Upper lobe of right lung (tissue), 1 donor: ENCODE results near the gene BMAL1. TPM values are rescaled to one million over a fixed set of nuclear protein-coding genes. Genes with fewer than 3 reads are reported as not detected.
"Not testable (repeated sequence)": the region's sequence is repeated elsewhere in the genome, so short reads cannot be mapped to it uniquely, and the experiment has no call there.

Experiments
- ATAC-seq: fragments of 200-7000 bp; cut with Tn5 transposase; one replicate; pipeline ENCODE4 v1.9.1; 2020; ENCODE audit warnings: mild to moderate bottlenecking, moderate library complexity
- DNase-seq: peaks from one replicate; pipeline ENCODE4 v3.0.0-alpha.2; 2020
- H3K27ac ChIP-seq: fragments of 200-600 bp; one replicate; pipeline ENCODE4 v1.8.0; 2022
- H3K27me3 ChIP-seq: fragments of 200-600 bp; one replicate; pipeline ENCODE4 v1.8.0; 2022; ENCODE audit warnings: mild to moderate bottlenecking
- H3K36me3 ChIP-seq: fragments of 200-600 bp; one replicate; pipeline ENCODE4 v1.8.0; 2022
- H3K4me1 ChIP-seq: fragments of 200-600 bp; one replicate; pipeline ENCODE4 v1.8.0; 2022
- H3K4me3 ChIP-seq: fragments of 200-600 bp; one replicate; pipeline ENCODE4 v1.8.0; 2022; ENCODE audit warnings: mild to moderate bottlenecking
- H3K9me3 ChIP-seq: fragments of 200-600 bp; one replicate; pipeline ENCODE4 v1.8.0; 2022
- intact Hi-C: fragments of 100-400 bp; cut with DNase I; formaldehyde crosslinking; loops from one replicate; pipeline ENCODE4 v1.11.0; 2022
- total RNA-seq: library from RNA; stranded (reverse); fragmentation: NEBNext Ultra II Directional; extraction: Animal tissue kit (Norgen Biotek cat#: 25700); gene quantifications from one replicate; pipeline ENCODE4 v1.2.1, GENCODE V29; 2021
- TF ChIP-seq, protein P1 (sequence below): fragments of 200-600 bp; IDR thresholded peaks from one replicate; pipeline ENCODE4 v1.8.0; 2022; ENCODE audit warnings: antibody characterized with exemption
- donor health status: DM: no; HTN: yes; CAD: no; lungs with severe emphysema.

BMAL1 gene
- total RNA-seq, 1 donor from 2014 or later, result 18.8 TPM

DNA sequence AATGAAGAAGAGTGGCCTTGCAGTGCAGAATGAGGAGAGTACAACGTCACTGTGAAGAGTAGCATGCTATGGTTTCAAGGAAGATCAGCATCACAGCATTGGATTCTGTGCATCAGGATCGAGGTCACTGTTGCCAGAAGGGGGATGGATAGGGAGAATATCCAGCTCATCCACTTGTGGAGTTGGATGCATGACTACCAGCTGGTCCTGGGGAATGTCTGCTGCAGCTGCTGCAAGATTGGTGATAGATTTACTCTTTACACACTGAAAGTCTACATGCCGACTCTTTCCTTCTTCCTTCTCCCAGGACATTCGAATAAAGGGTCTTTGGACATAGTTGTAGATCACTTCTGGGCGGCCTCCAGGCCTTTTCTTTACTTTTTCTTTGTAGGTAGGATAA lies 111.2 kb downstream of the BMAL1 start:
- peaks cover 51% of the 10 kb centered on the region for H3K36me3 ChIP-seq
- intact Hi-C loops, result no loop called here
- H3K9me3 ChIP-seq, result no peaks in the 10 kb centered on the region
- no peak for ATAC-seq
- H3K27ac ChIP-seq, result no peak overlapping the region
- TF ChIP-seq, protein P1, sequence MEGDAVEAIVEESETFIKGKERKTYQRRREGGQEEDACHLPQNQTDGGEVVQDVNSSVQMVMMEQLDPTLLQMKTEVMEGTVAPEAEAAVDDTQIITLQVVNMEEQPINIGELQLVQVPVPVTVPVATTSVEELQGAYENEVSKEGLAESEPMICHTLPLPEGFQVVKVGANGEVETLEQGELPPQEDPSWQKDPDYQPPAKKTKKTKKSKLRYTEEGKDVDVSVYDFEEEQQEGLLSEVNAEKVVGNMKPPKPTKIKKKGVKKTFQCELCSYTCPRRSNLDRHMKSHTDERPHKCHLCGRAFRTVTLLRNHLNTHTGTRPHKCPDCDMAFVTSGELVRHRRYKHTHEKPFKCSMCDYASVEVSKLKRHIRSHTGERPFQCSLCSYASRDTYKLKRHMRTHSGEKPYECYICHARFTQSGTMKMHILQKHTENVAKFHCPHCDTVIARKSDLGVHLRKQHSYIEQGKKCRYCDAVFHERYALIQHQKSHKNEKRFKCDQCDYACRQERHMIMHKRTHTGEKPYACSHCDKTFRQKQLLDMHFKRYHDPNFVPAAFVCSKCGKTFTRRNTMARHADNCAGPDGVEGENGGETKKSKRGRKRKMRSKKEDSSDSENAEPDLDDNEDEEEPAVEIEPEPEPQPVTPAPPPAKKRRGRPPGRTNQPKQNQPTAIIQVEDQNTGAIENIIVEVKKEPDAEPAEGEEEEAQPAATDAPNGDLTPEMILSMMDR, result no peak
- no peak for DNase-seq
- no peaks in the 10 kb centered on the region for H3K27me3 ChIP-seq
- H3K4me3 ChIP-seq, result no peak overlapping the region
- no peaks in the 10 kb centered on the region for H3K4me1 ChIP-seq

DNA sequence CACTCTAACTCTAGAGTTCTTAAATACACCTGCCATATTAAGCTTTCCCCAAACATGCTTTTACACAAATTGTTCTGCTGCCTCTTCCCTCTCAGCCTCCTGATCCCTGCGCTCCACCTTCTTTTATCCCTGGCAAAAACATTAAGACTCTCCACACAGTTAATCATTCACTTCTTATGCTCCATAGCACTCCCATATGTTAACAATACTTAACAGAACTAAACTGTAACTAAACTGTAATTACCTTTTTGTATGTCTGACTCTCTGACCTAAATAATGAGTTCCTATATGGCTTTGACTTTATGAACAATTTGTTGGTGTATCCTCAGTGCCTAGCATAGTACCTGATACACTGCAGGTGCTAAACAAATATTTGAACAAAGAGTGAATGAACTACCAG lies 113.6 kb downstream of the BMAL1 start:
- Histone ChIP-seq H3K4me1 (no peaks in the 10 kb centered on the region), H3K9me3 (no peaks in the 10 kb centered on the region), H3K4me3 (no peak overlapping the region), H3K36me3 (peaks cover 36% of the 10 kb centered on the region), H3K27me3 (no peaks in the 10 kb centered on the region), H3K27ac (no peak overlapping the region)
- TF ChIP-seq, protein P1, result no peak
- ATAC-seq (no peak), DNase-seq (no peak)
- intact Hi-C loops, result no loop called here

DNA sequence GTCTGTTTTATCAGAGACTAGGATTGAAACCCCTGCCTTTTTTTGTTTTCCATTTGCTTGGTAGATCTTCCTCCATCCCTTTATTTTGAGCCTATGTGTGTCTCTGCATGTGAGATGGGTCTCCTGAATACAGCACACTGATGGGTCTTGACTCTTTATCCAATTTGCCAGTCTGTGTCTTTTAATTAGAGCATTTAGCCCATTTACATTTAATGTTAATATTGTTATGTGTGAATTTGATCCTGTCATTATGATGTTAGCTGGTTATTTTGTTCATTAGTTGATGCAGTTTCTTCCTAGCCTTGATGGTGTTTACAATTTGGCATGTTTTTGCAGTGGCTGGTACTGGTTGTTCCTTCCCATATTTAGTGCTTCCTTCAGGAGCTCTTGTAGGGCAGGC lies 120.7 kb downstream of the BMAL1 start:
- ATAC-seq, DNase-seq, intact Hi-C loops: not testable (repeated sequence)

DNA sequence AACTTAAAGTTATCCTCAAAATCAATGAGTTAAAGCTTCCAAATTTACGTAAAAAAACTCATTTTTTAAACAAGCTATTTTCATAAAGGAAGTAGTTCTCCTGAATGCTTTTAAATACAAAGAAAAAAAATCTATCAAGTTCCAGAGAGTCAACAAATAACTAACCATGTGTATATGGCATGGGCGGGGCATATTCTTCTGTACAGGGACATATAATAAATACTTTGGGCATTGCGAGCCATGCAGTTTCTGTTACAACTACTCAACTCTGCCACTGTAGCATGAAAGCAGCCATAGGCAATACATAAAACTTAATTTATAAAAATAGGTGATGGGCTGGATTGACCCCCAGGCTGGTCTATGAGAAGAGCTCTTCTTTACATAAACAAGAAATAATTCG lies 127.6 kb downstream of the BMAL1 start:
- TF ChIP-seq, protein P1, result no peak
- Histone ChIP-seq H3K36me3 (peaks cover 50% of the 10 kb centered on the region), H3K4me1 (no peaks in the 10 kb centered on the region), H3K9me3 (no peaks in the 10 kb centered on the region), H3K27me3 (no peaks in the 10 kb centered on the region), H3K4me3 (no peak overlapping the region), H3K27ac (no peak overlapping the region)
- DNase-seq (no peak), ATAC-seq (no peak)
- intact Hi-C loops, result no loop called here

More for the DNA sequence above, 120.7 kb downstream of the BMAL1 start:
- H3K27me3 ChIP-seq, H3K4me1 ChIP-seq, H3K27ac ChIP-seq, H3K9me3 ChIP-seq, H3K4me3 ChIP-seq: not testable (repeated sequence)
- peaks cover 20% of the 10 kb centered on the region for H3K36me3 ChIP-seq

DNA sequence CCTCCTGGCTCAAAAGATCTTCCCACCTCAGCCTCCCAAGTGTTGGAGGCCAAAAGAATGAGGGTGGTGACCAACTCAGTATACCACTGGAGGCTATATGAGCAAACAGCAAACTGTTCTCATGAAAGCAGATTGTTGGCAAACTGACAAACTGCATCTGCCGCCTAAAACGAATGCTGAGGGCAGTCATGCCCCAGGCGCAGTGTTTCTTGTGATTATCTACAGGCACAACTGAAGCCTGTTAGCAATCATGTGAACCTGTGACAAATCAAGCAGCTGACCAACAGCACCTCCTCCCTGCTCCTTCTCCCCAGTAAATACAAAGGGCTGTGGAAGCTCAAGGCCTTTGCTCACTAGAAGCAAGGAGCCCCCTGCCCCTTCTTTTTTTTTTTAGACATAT lies 137.6 kb downstream of the BMAL1 start:
- ATAC-seq (no peak), DNase-seq (no peak)
- Histone ChIP-seq H3K27ac (no peak overlapping the region), H3K9me3 (no peaks in the 10 kb centered on the region), H3K36me3 (peaks cover 51% of the 10 kb centered on the region), H3K4me1 (no peaks in the 10 kb centered on the region), H3K4me3 (no peak overlapping the region), H3K27me3 (no peaks in the 10 kb centered on the region)
- intact Hi-C loops, result no loop called here
- TF ChIP-seq, protein P1, result no peak

DNA sequence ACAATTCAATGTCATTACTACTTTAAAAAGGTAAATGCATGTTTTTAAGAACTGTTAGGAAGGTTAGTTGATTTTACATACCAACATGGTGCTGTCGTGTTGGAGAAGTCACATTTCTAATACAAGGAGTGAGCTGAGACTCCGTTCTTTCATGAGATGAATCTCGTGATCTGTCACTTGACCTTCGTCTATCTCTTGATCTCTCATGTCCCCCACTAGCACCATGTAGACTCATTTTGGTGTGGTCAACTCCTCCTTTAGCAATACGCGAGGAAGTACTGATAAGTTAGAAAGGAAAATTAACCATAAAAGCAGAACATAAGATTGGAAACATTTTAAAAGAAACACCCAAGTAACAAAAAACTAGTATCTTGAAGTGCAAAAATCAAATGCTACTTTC lies 144.0 kb downstream of the BMAL1 start:
- Histone ChIP-seq H3K27me3 (no peaks in the 10 kb centered on the region), H3K27ac (no peak overlapping the region), H3K4me3 (no peak overlapping the region), H3K9me3 (no peaks in the 10 kb centered on the region), H3K36me3 (peaks cover 6% of the 10 kb centered on the region), H3K4me1 (no peaks in the 10 kb centered on the region)
- intact Hi-C loops, result no loop called here
- DNase-seq (no peak), ATAC-seq (no peak)
- TF ChIP-seq, protein P1, result no peak
